Mesendoderm (in vitro differentiated cells): ENCODE measurements around the gene EDN1. TPM values are rescaled to one million over a fixed set of nuclear protein-coding genes. Genes with fewer than 3 reads are reported as not detected.

ENCODE experiments used
- DNase-seq: peaks from one replicate; pipeline ENCODE4 v3.0.0; 2013
- H2AK5ac ChIP-seq: 2 replicates; pipeline ENCODE4 v1.6.1; 2013; ENCODE audit warnings: low read length, inconsistent platforms
- H2BK120ac ChIP-seq: 2 replicates; pipeline ENCODE4 v1.6.1; 2013; ENCODE audit warnings: low read depth, mild to moderate bottlenecking, low read length, moderate library complexity, mixed read lengths
- H2BK15ac ChIP-seq: replicated peaks from 2 replicates; pipeline ENCODE4 v1.6.1; 2013; ENCODE audit warnings: low read depth, mild to moderate bottlenecking, moderate library complexity
- H2BK5ac ChIP-seq: 2 replicates; pipeline ENCODE4 v1.6.1; 2013; ENCODE audit warnings: low read length, inconsistent platforms
- H3K18ac ChIP-seq: 2 replicates; pipeline ENCODE4 v1.6.1; 2013; ENCODE audit warnings: mild to moderate bottlenecking, low read length, mixed read lengths
- H3K23ac ChIP-seq: one replicate; pipeline ENCODE4 v1.6.1; 2013; ENCODE audit warnings: low read length
- H3K27ac ChIP-seq: 2 replicates; pipeline ENCODE4 v1.5.1; 2013; ENCODE audit warnings: low read depth, mild to moderate bottlenecking, inconsistent platforms, low read length, moderate library complexity
- H3K27me3 ChIP-seq: 2 replicates; pipeline ENCODE4 v1.6.1; 2013; ENCODE audit warnings: low read length, control low read depth, mild to moderate bottlenecking, inconsistent platforms; ENCODE audit not compliant: insufficient read depth, poor library complexity
- H3K36me3 ChIP-seq: 2 replicates; pipeline ENCODE4 v1.6.1; 2013; ENCODE audit warnings: low read length, inconsistent platforms; ENCODE audit not compliant: control insufficient read depth, insufficient read depth
- H3K4ac ChIP-seq: one replicate; pipeline ENCODE4 v1.6.1; 2013; ENCODE audit warnings: low read depth, mild to moderate bottlenecking, low read length, moderate library complexity
- H3K4me1 ChIP-seq: 2 replicates; pipeline ENCODE4 v1.6.1; 2013; ENCODE audit warnings: low read depth, low read length, inconsistent platforms; ENCODE audit not compliant: control insufficient read depth
- H3K4me2 ChIP-seq: 2 replicates; pipeline ENCODE4 v1.6.1; 2013; ENCODE audit warnings: low read length
- H3K4me3 ChIP-seq: 2 replicates; pipeline ENCODE4 v1.5.1; 2013; ENCODE audit warnings: mild to moderate bottlenecking, low read length
- H3K56ac ChIP-seq: one replicate; pipeline ENCODE4 v1.6.1; 2013; ENCODE audit warnings: low read length
- H3K79me1 ChIP-seq: 2 replicates; pipeline ENCODE4 v1.6.1; 2013; ENCODE audit warnings: low read length, inconsistent platforms
- H3K79me2 ChIP-seq: 2 replicates; pipeline ENCODE4 v1.6.1; 2013; ENCODE audit warnings: mild to moderate bottlenecking, low read length; ENCODE audit not compliant: control insufficient read depth, insufficient read depth
- H3K9ac ChIP-seq: 2 replicates; pipeline ENCODE4 v1.6.1; 2013; ENCODE audit warnings: low read length, inconsistent platforms
- H4K5ac ChIP-seq: one replicate; pipeline ENCODE4 v1.6.1; 2013; ENCODE audit warnings: low read length
- H4K8ac ChIP-seq: one replicate; pipeline ENCODE4 v1.6.1; 2013; ENCODE audit warnings: low read depth, mild to moderate bottlenecking, control low read depth, low read length, moderate library complexity
- WGBS: extraction: QIAGEN DNeasy Blood & Tissue Kit; methylation state at CpG from one replicate; pipeline ENCODE4 v1.1.7; 2013; ENCODE audit warnings: low lambda C conversion rate, missing lambda C conversion rate; ENCODE audit not compliant: insufficient coverage; ENCODE audit errors: extremely low coverage; 5-methylcytosine and 5-hydroxymethylcytosine counted together
- small RNA-seq: library from polyadenylated mRNA; stranded (forward); fragments of <200 nt; extraction: miRNeasy Mini kit (QIAGEN cat#:217004); gene quantifications from one replicate; pipeline ENCODE3, GENCODE V24; 2013; ENCODE audit not compliant: insufficient read depth

The EDN1 gene

DNA sequence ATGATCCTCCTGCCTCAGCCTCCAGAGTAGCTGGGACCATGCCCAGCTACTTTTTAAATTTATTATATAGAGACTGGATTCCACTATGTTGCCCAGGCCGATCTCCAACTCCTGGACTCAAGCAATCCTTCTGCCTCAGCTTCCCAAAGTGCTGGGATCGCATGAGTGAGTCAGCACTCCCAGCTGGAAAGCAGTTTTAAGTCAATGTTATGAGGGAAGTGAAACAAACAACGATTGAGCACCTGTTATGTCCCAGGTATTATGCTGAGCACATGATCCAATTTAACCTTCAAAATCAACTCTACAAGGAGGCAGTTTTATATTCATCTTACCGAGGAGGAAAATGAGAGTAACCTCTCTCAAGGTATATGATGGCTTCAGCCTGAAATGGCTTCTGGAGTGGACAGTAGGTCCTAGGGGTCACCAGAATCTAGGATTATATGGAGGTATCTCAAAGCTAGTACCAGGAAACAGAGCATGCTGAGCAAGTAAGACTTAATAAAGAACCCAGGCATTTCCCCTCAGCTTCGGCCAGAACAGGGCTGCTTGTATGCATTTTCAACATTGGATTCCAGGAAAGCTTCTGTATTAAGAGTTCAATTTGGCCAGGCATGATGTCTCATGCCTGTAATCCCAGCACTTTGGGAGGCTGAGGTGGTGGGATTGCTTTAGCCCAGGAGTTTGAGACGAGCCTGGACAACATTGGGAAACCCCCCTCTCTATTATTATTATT is 55.0 kb downstream of the EDN1 start:
- DNase-seq, result no peak
- Histone ChIP-seq H3K23ac (no peak overlapping the region), H2BK15ac (no peak overlapping the region)

DNA sequence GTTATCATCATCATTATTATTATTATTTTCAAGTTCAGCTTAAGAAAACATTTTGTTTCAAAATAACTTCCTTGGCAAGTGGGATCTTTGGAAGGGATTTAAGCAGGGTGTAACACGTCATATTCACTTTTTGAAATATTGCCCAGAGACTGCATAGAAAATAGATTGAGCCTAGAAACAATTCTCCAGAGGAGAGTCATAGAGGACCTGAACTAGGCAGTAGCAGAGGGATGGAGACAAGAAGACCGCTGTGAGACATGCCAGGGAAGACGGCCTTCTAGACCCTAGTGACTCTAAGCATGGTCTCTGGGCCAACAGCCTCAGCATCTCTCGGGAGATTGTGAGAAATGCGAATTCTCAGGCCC is 55.5 kb downstream of the EDN1 start:
- DNase-seq, result no peak
- Histone ChIP-seq H3K4me1 (no peaks in the 10 kb centered on the region), H3K56ac (no peak overlapping the region), H3K23ac (no peak overlapping the region), H3K27ac (no peak overlapping the region), H2AK5ac (no peak overlapping the region), H4K8ac (no peak overlapping the region), H3K4me2 (no peak overlapping the region), H3K9ac (no peak overlapping the region), H3K4ac (no peak overlapping the region), H2BK120ac (no peak overlapping the region), H2BK5ac (no peak overlapping the region), H3K18ac (no peak overlapping the region), H3K79me2 (no peaks in the 10 kb centered on the region), H4K5ac (no peak overlapping the region), H3K27me3 (no peaks in the 10 kb centered on the region), H3K4me3 (no peak overlapping the region), H2BK15ac (no peak overlapping the region), H3K36me3 (no peaks in the 10 kb centered on the region), H3K79me1 (no peaks in the 10 kb centered on the region)
- no CpG with 5 or more reads among the region's 5 CpGs for WGBS

More for the DNA sequence above, 55.0 kb downstream of the EDN1 start:
- H3K18ac ChIP-seq, result no peak overlapping the region
- no peak overlapping the region for H3K4ac ChIP-seq
- H3K79me2 ChIP-seq, result no peaks in the 10 kb centered on the region
- H3K4me1 ChIP-seq, result no peaks in the 10 kb centered on the region
- H2BK5ac ChIP-seq, result no peak overlapping the region
- H4K5ac ChIP-seq, result no peak overlapping the region
- WGBS, result no CpG with 5 or more reads among the region's 6 CpGs
- no peak overlapping the region for H3K4me2 ChIP-seq
- H2AK5ac ChIP-seq, result no peak overlapping the region
- H3K9ac ChIP-seq, result no peak overlapping the region
- no peak overlapping the region for H3K56ac ChIP-seq
- H3K4me3 ChIP-seq, result no peak overlapping the region
- no peaks in the 10 kb centered on the region for H3K27me3 ChIP-seq
- no peaks in the 10 kb centered on the region for H3K79me1 ChIP-seq
- no peak overlapping the region for H2BK120ac ChIP-seq
- H3K36me3 ChIP-seq, result no peaks in the 10 kb centered on the region
- no peak overlapping the region for H3K27ac ChIP-seq
- H4K8ac ChIP-seq, result no peak overlapping the region

Small RNA genes within 50 kb of the gene (small RNA-seq; reads per million reads assigned to genes)
- gene SUMO2P12, result not detected
